GM19438 (cell line): ENCODE measurements around the gene GMCL1.
A peak's percentile ranks its signal among the peaks of the same experiment; 100 is the strongest.
"Not testable (repeated sequence)": the region's sequence is repeated elsewhere in the genome, so short reads cannot be mapped to it uniquely, and the experiment has no call there.

ENCODE experiments used
- ATAC-seq: cut with Tn5 transposase; IDR thresholded peaks from one replicate; pipeline ENCODE4 v1.9.1; 2021; ENCODE audit warnings: low read depth; ENCODE audit not compliant: unreplicated experiment

The GMCL1 gene

DNA sequence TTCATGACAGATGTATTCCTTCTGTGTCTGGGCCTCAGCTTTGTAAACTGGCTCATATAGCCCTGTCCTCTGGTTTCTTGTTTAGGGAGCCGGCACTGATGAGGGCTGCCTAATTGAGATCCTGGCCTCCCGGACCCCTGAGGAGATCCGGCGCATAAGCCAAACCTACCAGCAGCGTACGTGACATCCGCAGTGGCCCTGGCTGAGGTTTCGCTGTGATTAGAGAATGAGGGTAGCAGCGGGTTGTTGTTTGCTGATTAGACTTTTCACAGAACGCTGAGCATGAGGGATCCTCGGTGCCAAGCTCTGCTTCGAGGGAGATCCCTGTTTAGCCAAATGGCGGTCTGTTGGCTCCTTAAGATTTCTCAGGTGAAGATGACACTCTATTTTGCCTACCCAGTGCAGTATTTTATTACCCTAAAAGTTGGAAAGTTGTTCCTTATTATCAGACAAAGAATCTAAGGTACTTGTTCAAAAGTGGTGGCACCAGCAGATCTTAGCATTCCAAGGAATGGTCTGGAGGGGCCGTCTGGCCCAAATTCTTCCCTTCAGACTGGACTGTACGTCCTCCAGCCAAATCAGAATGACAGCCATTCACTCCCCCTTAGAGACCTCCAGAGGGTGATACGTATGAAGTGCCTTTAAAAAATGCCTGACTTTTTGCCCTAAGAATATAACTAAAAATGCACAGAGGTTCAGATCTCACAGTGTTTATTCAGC lies 21.5 kb upstream of the GMCL1 start:
- ATAC-seq = no peak

DNA sequence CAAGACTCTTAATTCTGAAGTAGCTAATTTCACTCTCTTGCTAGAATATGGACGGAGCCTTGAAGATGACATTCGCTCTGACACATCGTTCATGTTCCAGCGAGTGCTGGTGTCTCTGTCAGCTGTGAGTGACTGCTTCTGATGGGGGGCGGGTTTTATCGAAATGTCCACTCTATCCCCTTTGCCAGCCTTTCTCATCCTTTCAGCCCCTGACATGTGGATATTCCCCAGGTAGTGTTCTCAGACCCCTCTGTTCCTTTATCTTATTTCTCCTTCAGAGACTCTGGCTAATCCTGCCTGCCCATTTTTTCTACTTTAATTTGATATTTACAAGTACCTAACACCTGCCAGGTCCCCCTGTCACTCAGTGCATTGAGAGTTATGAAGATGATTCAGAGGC lies 18.9 kb upstream of the GMCL1 start:
- no peak for ATAC-seq

DNA sequence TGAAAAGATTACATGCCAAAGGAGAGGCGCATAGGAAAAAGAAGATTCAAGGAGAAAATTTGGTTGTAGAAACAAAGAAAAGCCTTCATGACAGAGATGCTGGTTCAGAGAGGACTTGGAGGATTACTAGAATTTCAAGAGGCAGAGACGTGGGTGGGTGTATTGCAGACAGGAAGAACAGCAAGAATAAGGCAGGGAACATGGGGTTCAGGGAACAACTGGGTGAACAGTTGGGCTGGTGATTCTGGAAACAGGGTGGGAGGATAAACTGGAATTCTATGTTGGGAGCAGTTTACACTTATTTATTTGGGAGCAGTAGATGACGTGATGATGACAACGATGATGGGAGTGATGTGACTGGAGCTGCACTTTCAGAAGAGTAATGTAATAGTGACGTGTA lies 18.4 kb upstream of the GMCL1 start:
- no peak for ATAC-seq

DNA sequence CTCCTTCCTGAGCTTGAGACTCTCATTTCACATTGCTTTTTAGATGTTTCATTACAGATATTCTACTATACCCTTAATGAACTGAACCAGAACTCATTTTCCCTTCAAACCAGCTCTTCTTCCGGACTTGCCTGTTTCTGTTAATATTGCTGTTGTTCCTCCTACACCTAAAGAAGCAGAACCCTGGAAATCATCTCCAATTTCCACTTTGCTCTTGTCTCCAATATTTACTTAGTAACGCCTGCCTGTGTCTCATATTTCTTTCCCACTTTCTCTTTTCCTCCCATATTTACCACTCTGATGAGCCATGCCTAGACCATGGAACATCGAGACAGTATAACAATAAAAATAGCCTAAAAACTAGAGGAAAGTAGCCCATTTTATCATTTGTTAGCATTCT lies 17.9 kb upstream of the GMCL1 start:
- no peak for ATAC-seq

DNA sequence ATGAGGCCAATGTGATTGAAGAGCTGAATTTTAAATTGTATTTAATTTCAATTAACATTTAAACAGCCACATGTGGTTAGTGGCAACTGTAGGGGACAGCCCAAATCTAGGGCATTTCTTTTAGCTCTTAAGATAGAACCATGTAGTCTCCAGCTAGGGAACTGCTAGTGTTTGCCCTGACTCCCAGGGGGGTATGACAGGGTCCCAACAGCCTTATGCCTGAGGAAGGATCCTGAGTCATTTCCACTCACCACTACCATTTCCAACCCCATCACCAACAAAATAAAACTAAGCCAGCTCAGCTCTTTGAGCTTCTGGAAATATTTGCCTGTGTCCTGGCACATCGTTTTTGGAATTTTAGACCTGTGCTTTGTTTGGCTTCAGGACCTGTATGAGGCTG lies 13.7 kb upstream of the GMCL1 start:
- ATAC-seq = no peak

DNA sequence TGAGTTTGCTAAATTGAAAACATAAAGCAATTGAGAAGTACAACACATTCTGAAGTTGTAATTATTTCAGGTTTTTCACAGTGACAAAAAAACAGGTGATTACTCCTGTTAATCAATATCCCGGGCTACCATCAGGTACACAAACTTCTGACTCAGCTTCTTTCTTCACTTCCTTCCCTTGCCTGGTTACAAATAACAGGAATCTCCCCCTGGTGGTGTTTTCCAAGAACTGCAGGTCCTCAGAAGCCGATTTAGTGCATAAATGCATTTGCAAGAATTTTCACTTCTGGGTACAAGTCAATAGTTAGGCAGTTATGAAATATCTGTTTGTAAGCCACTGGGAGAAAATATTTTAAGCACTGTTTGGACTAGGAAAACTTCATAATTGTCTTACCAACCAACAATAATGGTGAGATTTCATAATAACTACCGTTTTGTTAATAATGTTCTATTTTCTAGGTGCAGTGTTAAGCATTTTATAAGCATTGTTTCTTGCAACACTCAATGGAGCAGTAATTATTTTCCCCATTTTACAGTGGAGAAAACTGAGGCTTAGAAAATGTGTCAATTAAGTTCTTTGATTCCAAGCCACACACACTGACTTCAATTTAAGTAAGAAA lies 12.4 kb upstream of the GMCL1 start:
- no peak for ATAC-seq

DNA sequence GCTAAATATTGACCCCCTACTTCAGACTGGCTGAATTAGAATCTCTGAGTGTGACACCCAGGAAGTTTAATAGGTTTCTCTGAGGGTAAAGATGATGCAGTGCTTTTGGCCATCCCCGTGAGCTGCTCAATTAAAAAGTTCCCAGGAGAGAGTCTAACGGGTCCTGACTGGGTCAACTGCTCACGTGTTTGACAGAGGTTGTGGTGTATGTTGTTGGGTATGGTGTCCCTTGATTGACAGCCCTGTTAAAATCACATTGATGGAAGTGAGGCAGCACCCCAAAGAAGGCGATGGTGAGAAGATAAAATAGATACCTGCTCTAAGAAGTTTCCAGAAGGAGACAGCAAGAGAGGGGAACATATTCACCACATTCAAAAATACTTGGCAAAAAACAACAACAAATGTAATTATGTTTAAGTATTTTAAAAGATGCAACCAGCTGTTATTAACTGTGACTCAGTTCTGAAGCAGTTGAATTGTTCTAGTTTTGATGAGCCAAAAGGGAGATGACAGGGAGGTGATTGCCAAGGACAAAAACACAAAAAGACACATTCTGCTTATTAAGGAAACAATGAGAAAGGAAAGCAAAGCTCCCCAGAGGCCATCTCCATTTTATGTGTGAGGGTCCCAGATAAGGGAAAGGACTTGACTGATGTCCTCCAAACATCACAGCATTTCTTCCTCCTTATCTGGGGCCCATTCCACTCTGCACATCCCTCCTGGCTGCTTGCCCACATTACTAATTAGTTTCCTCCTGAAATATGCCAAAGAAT lies 11.5 kb upstream of the GMCL1 start:
- ATAC-seq = no peak

DNA sequence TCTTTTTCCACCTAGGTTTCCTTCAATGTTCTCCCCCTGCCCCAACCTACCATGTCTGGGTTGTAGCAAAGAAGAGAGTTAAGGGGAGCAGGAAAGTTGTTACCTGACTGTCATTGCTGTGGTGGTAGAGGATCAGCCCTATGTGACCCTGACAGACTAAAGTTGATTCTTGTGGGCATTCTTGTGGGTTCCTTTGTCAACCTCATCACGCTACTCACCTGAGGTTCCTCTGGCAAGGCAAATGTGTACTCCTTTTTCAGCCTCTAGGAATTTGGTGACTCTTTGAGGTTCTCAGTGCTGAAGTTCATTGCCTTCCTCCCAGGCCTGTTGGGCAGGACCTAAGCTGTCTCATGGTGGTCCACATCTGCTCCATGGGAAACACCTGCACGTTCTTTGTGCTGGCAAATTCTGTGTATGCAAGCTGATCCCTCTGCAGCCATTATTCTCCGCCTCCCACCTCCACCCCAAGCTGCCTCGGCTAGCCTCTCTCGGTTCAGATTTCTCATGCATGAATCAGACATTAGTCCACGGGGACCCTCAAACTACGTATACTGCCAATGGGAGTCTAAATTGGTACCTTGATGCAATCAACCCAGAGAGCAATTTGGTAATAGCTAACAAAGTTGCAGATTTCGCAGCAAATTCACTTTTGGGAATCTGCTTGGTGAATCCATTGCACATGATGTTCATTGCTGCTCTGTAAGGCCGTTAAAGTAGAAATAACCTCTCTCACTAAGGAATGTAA lies 1.5 kb upstream of the GMCL1 start:
- ATAC-seq = no peak

DNA sequence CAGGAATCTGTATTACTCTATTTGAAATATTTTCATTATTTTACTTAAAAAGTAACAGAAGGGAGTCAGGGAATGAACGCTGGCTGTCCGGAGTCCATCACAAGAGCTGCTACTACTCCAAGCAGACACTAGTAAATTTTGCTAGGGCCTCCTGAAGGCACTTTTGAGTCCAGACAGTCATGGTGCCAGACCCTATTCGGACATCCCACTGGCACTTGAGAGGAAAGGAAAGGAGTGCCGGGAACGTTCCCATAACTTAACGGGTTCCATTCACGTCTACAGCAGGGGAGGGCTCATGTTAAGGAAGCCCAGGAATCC lies 563 bp upstream of the GMCL1 start:
- ATAC-seq = no peak

DNA sequence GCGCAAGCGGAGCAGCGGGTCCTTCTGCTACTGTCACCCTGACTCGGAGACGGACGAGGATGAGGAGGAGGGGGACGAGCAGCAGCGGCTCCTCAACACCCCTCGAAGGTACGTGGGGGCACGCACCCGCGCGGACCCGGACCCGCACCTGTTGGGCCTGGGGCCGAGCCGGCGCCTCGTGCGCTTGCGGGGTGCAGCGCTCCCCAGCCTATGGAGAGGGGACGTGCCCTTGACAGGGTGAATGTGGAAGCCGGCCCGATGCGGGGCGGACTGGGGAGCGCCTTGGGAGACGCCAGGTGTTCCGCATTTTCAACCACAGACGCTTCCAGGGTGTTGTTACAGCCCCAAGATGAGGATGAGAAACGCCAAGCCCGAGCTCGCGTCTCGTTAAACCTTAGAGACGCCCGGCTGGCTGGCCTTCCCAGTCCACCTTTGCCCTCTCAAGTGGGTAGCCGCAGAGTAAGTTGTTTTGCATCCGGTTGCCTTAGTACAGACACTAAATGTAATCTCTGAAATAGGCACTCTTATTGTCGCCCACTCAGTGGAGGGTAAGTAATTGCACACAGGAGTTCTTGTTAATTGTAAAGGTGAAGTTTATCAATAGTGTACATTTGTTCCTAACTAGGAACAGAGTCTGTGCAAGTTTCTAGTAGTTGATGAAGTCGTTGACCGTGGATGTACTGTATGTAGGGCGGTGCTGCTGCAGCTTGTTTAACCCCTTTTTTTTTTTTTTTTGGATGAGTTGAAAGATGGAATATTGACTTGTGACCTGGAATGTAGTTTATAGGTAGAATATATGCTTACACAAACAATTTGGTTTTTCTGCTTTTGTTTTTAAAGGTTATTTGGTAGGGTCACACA lies 815 bp downstream of the GMCL1 start:
- ATAC-seq = peak; percentile 36

DNA sequence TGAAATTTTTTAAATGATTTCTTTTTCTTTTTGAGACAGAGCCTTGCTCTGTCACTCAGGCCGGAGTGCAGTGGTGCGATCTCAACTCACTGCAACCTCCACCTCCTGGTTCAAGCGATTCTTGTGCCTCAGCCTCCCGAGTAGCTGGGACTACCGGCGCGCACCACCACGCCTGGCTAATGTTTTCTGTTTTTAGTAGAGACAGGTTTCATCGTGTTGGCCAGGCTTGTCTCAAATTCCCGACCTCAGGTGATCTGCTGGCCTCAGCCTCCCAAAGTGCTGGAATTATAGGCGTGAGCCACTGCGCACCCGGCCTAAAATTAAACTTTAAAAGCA lies 1.4 kb downstream of the GMCL1 start:
- not testable (repeated sequence) for ATAC-seq

DNA sequence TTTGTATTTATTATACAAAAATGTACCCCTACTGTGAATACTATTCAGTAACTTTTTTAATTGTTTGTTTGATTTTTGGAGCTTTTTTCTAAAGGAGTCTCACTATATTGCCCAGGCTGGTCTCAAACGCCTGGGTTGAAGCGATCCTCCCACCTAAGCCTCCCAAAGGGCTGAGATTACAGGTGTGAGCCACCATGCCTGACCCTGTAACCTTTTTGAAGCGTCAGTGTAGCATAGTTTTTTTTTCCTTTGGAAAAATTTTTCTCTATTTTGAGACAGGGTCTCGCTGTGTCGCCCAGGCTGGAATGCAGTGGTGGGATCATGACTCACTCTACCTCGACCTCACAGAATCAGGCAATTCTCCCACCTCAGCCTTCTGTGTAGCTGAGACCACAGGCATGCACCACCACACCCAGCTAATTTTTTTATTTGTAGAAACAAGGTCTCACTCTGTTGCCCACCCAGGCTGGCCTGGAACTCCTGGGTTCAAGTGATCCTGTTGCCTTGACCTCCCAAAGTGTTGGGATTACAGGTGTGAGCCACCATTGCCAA lies 2.0 kb downstream of the GMCL1 start:
- no peak for ATAC-seq

DNA sequence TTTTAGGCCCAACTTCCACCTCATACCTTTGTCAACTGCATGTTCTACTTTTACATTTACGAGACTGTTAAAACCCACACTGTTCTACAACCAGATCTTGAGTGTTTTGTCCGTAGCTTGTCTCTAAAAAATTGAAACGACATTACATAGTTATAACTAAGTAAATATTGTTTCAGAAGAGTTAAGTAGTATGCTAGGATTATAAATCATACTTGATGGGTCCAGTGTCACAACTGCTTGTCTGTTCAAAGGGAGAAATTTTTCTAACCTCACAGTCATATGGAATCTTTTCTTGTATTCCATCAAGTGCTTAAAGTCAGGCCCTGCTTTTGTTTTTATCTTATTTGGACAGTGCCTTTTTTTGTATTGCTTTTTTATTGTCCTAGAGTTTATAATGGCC lies 4.3 kb downstream of the GMCL1 start:
- ATAC-seq = no peak

DNA sequence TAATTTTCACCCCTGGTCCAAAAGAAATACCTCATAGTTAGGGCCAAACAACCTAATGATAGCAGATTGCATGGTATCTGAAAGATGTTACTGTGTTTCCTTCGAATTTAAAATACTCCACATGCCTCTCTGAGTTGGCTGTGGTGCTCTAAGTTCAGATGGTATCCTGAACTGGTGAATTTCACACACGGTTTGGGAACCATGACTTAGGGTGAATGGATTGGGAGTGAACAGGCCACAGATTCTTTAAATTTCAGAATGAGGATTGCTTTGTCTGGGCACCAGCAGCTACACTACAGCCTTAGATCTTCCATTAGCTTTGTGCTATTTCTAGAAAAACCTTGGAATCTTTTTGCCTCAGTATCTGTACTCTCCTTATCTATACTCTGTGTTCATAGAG lies 6.2 kb downstream of the GMCL1 start:
- ATAC-seq = no peak

DNA sequence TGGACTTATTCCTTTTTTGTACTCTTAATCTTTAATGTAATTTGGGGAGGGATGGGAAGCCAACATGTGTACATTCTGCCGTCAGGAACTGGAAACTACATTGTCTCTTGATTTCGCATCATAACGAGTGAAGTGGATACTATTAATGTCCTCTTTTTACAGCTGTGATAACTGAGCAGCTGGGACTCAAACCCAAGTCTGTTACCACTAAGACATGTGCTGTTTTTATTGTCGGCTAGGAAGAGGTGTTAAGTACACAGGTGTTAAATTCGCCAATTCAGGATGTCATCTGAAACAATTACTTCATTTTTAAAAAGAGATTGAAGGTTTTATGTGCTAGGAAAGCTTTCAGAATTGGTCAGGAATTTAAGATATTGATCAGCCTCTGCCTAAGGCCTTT lies 6.9 kb downstream of the GMCL1 start:
- ATAC-seq = no peak

DNA sequence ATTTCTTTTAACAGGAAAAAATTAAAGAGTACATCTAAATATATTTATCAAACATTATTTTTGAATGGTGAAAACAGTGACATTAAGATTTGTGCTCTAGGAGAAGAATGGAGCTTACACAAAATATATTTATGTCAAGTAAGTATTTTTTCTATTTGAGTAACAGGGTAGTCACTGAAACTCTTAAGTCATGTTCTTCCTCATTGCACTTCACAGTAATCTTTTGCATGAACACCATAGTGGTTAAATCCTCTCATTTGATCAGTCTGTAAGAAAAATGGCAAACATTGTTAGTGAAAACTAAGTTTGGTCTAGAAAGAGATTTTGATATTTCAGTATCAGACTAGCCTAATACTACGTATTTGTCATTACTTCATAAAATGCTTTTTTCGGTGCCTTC lies 8.1 kb downstream of the GMCL1 start:
- no peak for ATAC-seq

DNA sequence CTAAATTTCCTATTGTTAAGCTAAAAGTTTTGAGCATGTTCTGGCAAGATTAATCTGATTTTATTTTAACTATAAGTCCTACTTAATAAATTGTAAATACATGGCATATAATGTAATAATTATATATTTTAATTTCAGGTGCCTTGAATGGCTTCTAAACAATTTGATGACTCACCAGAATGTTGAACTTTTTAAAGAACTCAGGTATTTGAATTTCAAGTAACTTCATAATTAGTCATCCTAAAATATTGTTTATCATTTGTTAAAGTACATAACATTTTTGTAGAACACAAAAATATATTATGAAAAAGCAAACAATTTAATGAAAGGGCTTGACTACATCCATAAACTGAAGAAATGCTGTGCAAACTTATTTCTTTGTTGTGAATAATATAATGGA lies 14.5 kb downstream of the GMCL1 start:
- no peak for ATAC-seq

DNA sequence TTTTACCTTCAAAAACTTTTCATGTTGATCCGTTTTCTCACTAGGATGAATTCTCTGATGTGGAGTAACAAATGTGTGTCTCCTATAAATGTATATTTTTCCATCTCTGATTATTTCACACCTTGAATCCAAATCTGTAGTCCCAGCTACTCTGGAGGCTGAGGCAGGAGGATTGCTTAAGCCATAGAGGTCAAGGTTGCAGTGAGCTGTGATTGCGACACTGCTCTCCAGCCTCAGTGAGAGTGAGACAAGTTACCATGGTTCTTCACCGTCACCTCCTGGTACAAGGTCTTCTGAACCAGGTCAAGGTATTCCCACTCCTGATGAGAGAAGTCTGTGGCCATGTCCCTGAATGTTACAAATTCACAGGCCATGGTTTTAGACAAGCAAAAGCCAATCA lies 15.1 kb downstream of the GMCL1 start:
- ATAC-seq = no peak

DNA sequence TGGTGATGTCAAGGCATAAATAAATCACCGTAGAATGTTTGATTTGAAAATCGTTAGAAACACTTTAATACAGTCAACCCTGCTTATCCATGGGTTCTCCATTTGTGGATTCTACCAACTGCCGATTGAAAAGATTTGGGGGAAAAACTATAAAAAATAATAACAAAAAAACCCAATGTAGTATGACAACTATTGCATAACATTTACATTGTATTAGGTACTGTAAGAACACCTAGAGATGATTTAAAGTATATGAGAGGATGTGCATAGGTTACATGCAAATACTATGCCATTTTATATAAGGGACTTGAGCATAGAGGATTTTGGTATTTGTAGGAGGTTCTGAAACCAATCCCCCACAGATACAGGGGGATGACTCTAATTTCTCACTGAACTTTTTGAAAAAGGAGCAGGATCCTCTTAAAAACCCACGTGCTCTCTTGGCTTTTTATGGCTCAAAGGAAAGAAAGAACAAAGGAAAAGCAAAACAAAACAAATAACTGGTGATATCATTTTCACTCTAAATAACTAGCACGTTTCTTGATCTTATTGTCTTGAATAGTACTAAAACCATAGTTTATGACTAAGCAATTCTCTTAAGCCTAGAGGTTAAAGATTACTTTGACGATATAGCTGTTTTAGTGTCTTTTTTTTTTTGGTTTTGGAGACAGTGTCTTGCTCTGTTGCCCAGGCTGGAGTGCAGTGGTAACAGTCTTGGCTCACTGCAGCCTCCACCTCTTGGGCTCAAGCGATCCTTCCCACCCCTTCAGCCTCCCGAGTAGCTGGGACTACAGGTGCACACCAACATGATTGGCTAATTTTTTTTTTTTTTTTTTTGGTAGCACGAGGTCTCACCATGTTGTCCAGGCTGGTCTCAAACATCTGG lies 17.0 kb downstream of the GMCL1 start:
- no peak for ATAC-seq
